HG03575 (cell line): ENCODE measurements around the gene DYNC2I2.
"Not testable (repeated sequence)": the region's sequence is repeated elsewhere in the genome, so short reads cannot be mapped to it uniquely, and the experiment has no call there.

Experiments
- ATAC-seq: cut with Tn5 transposase; IDR thresholded peaks from one replicate; pipeline ENCODE4 v1.9.1; 2021; ENCODE audit not compliant: unreplicated experiment, insufficient number of reproducible peaks, low FRiP score; ENCODE audit errors: extremely low read depth

The DYNC2I2 gene

DNA sequence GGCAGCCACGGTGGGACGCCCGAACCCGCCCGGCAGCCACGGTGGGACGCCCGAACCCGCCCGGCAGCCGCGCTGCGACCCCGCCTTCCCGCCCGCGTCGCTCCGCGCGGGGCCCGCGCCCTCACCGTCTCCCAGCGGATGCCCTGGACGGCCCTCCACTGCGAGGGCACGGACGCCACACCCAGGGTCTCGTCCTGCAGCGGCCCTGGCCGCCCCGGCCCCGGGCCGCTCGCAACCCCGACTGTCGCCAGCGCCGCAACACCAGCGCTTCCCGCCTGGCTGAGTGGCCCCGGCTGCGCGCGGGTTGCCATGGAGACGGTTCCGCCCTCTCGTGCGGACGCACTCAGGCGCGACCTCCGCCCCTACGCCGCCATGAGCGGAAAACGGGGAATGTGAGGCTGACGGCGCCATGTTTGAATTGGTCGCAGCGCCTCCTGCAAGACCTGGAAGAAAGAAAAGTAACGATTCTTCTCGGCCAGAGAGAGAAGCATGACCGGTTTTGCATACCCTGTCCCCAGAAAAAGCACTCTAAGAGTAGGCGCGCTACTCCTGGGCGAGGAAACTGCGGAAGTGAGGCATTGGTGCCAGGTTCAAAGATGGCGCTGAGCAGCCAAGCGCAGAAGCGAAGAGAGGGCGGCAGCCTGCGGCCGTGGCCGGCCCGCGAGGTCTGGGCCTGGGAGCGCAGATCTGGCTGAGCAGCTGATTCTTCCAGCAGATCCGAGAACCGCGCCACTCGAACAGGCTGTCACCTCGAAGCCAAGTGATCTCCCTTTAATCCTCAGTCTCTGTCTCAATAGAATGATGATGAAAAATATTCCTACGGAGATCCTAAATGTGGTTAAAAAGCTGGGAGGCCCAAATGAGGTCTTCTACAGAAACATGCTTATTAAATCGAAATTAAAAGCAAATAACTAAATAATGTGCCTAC is at the start of gene DYNC2I2:
DYNC2I2 (minus strand) TSS at position 432 of the 928 bp plus-strand sequence; CDS start at position 311, 121 bp downstream.
- no peak for ATAC-seq

DNA sequence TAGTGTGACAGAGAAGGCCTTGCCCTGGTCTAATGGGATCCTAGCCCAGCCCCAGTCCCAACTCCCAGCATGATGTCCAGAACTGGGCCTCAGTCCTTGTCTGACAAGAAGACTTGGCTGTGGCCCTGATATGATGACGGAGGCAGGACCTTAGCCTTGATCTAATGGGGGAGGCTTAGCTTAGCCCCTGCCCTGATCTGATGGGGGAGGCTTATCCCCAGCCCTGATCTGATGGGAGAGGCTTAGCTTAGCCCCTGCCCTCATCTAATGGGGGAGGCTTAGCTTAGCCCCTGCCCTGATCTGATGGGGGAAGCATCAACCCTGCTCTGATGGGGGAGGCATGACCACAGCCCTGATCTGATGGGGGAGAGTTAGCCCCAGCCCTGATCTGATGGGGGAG is 49.4 kb upstream of the DYNC2I2 start:
- no peak for ATAC-seq

DNA sequence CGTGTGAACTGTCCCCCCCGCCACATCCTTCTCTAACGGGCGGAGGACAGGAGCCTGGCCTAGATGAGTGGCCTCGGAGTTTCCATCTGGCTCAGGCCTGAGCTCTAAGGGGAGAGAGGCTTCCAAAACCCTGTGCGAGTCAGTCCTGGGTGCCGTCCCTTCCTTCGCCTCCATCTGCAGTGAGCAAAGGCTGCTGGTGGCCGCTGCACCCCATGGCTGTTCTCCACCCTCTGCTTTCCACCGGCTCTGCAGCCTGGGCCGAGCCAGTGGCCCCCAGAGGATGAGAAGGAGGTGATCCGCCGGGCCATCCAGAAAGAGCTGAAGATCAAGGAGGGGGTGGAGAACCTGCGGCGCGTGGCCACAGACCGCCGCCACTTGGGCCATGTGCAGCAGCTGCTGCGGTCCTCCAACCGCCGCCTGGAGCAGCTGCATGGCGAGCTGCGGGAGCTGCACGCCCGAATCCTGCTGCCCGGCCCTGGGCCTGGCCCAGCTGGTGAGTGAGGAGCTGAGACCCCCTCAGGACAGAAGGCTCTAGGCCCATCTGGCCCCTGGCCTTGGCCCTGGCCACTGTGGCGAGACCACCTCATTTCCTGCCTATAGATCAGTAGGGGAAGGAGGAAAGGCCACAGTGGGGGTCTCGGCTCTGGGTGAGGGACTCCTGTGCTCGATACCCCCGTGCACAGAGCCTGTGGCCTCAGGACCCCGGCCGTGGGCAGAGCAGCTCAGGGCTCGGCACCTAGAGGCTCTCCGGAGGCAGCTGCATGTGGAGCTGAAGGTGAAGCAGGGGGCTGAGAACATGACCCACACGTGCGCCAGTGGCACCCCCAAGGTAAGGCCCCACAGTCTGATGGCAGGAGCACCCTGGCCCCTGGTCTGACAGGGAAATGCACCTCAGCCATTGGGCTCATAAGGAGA is 48.7 kb upstream of the DYNC2I2 start:
- no peak for ATAC-seq

GRCh38 chr9:128704356-128704670 is 47.7 kb upstream of the DYNC2I2 start:
- no peak for ATAC-seq

DNA sequence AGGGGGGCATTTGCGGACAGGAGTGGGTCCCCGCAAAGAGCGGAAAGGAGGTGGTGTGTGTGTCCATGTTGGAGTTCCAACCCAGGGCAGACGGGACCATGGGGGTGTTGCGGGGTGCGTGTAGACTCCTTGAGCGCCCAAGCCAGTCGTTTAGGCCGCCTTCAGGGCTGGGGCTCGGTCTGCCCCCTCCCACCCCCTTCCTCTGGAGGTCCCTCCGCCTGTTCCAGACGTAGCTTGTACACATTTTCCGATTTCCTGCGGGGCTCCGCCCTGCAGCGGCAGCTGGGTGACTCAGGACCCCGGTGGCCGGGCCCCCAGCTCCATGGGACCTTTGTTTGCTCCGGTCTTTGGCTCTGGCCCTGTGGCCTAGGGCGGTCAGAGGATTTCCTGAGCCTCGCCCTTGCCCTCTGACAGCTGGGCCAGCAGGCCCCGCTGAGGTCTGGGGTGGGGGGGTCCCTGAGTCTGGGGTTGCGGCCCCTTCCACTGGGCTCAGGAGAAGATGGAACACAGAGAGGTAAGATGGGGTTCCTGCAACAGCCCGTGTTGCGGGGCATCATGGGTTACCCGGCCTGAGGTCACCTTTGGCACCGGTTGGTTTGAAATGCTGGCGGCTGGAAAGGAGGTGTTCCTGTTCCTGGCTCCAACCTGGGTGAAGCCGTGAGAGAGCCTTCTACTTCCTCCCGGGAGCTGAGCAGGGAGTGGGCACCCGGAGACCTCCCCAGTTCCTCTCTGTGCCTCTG is 47.1 kb upstream of the DYNC2I2 start:
- ATAC-seq, result no peak

DNA sequence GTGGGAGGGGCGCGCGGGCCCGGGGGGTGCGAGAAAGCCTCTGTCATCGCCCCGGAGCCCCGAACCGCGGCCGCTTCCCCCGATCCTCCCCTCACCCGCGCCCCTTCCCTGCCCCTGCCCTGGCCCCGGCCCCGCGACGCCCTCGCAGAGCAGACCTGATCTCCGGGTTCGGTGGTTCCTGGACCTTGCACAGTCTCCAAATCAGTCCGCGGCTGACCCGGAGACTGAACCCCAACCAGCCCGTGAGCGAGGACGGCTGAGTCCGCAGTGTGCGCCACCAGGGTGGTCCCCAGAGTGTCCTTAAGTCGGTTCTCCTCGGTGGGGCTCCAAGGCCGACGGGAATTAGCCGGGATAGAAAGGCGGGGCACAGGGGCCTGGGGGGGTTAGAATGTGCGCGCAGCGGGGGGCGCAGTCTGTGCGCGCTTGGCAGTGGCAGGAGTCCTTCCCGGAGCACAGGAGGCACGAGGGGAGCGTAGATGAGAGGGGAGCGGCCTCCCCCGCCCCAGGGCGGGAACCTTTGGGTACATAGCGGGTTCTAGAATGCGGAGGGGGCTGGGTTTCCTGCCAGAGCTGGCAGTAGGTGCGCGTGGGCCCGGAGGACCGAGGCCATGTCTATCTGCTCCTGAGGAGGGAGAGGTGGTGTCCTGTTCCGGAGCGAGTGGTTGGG is 46.4 kb upstream of the DYNC2I2 start:
- ATAC-seq, result no peak

DNA sequence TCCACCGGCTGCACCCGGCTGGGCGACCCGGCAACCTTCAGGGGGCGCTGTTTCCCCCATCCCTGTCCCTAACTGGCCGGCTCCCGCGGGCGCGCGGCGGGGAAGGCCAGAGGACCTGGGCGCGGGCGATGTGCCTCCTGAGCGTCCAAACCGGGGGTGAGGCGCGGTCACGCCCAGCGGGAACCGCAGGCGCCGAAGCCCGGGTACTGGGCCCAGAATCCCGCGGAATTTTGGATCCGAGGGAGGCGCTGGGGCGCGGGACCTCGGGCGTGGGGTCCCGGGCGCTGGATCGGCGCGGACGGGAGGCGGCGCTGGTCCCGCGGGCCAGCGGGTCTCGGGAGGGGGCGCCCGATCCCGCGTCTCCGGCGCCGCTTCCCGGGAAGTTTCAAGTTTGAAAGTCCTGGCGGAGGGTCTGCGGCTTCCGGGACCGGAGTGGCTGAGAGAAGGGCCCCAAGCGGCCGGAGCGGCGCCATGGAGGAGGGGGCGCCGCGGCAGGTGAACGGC is 45.9 kb upstream of the DYNC2I2 start, which contains the start of gene PKN3:
PKN3 (plus strand) TSS at position 59 of the 504 bp plus-strand sequence; CDS start at position 472, 413 bp downstream.
- no peak for ATAC-seq

DNA sequence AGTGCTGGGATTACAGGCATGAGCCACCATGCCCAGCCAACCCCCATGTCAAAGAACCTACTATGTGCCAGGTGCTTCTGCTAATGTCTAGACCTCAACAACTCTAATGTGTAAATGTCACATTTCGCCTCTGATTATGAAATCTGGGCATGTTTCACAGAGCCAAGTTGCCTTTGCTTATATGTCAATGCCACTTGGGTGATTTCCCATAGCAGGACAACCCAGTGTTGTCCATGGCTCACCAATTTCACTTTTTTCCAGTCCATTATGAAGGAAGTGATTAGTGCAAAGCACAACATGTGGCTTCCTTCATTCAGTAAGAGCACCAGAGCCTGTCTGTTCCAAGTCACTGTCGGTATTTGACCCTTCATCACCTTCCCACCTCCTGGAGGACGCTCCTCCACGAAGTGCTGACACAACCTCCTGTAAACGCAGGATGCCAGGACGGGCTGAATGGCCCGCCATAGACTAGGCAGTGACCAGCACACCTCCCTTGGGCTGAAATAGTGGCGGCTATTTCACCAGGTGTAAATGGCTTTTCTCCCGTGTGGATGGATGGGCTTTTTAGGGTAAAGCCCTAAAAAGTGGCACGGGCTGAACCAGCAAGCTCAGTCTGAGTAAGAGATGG is 44.7 kb upstream of the DYNC2I2 start:
- ATAC-seq, result no peak

DNA sequence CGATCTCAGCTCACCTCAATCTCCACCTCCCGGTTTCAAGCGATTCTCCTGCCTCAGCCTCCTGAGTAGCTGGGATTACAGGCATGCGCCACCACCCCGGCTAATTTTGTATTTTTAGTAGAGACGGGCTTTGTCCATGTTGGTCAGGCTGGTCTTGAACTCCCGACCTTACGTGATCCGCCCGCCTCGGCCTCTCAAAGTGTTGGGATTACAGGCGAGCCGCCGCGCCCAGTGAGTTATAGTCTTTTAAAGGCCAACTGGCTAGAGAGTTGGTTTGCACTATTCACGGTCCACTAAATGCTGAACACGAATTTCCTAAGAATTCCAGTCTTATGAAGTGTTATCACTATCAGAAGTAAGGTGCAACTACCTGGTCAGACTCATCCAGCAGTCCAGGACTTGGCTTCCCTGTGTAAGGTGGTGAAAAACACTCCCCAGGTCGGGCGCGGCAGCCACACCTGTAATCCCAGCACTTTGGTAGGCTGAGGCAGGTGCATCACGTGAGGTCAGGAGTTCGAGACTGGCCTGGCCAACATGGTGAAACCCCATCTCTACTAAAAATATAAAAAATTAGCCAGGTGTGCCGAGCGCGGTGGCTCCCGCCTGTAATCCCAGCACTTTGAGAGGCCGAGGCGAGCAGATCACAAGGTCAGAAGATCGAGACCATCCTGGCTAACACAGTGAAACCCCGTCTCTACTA is 42.6 kb upstream of the DYNC2I2 start:
- not testable (repeated sequence) for ATAC-seq

DNA sequence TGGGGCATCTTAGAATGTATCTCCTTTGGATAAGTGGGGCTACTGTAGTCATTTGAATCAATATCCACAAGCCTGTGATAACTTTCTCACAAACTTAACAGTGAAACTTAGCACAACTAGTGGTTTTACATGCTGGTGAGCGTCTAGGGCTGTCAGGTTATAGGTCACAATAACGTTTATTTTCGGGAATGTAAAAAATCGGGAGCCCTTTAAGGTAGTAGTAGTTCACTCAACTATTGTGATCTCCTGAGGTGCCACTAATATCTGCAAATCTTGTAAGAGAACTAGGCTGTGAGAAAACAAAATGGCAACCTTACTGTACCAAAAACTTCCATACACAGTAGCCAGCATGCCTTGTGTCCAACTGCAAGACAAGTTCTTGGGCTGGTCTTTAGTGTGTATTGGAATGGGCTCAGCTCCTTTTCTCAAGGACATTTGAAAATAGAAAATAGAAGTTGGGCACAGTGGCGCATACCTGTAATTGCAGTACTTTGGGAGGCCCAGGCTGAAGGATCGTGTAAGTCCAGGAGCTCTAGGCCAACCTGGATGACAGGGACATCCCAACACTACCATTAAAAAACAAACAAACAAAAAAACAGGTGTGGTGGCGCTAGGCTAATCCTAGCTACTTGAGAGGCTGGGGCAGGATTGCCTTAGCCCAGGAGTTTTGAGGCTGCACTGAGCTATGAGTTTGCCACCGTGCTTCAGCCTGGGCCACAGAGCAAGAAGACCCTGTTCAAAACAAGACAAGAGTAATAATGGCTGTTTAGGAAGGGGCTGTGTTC is 40.5 kb upstream of the DYNC2I2 start:
- no peak for ATAC-seq

GRCh38 chr9:128694344-128694743 is 37.7 kb upstream of the DYNC2I2 start:
- no peak for ATAC-seq

- ATAC-seq, result not testable (repeated sequence)
Observed at GRCh38 chr9:128693738-128694137, 37.1 kb upstream of the DYNC2I2 start.

GRCh38 chr9:128690684-128691034 is 34.0 kb upstream of the DYNC2I2 start:
- no peak for ATAC-seq

- no peak for ATAC-seq
Observed at GRCh38 chr9:128689820-128690683, 33.4 kb upstream of the DYNC2I2 start.

DNA sequence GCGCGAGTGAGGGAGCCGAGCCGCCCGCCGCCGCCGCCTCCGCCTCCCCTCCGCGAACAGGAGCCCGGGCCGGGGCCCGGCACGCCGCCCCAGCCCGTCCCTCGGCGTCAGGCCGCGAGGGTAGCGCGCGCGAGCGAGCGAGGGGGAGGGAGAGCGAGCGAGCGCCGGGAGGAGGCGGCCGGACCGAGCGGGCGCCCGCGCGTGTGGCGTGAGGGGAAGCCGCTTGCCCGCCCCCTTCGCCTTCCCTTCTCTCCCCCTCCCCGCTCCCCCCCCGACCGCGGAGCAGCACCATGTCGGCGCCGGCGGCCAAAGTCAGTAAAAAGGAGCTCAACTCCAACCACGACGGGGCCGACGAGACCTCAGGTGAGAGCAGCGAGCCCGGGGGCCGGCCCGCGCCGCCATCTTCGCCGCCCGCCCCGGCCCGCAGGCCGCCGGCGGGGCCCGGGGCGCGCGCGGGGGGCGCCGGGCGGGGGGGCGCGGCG is 32.7 kb upstream of the DYNC2I2 start:
- no peak for ATAC-seq
